Right forelimb (tissue), 1 donor: ENCODE data around the gene UBQLN1.
"Not testable (repeated sequence)": the region's sequence is repeated elsewhere in the genome, so short reads cannot be mapped to it uniquely, and the experiment has no call there.

Experiments used
- DNase-seq: peaks from one replicate; pipeline ENCODE4 v3.0.0-alpha.2; 2018

Gene UBQLN1

DNA sequence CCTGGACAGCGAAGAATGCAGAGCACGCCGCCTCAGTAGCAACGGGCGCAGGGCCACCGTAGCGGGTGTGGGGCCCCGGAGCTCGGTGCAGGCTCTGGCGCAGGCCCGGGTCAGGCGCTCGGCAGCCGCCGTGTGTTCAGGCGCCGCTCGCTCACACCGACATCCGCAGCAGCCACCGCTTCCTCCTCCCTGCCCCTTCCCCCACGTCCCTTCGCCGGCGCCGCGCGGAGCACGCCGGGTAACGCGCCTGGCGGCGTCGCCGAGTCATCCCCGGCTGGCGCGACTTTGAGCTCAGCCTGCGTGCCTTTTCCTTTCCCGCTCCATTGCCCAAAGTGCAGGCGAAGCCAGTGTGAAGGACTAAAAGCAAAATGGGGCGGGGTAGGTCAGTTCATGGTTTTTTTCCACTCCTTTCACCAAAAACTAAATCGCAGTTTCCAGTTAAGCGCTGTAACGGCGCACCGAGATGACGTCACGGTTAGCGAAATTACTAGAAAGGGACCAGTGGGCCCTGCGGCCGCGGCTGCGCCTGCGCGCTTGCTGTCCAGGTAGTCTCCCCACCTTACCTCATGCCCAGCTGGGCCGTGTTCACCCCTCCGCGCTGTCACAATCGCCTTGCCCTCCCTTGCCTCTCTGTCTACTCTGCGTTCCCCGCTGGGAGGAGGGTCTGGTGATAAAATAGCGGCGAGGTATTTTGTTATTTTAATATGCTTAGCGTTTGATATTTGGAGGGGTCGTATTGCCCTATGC, at the start of gene UBQLN1:
Gene UBQLN1, minus strand, starts transcription at position 191 of the 747 bp plus-strand sequence. CDS start 279 bp downstream, outside the sequence.
- DNase-seq: peak; percentile 94

DNA sequence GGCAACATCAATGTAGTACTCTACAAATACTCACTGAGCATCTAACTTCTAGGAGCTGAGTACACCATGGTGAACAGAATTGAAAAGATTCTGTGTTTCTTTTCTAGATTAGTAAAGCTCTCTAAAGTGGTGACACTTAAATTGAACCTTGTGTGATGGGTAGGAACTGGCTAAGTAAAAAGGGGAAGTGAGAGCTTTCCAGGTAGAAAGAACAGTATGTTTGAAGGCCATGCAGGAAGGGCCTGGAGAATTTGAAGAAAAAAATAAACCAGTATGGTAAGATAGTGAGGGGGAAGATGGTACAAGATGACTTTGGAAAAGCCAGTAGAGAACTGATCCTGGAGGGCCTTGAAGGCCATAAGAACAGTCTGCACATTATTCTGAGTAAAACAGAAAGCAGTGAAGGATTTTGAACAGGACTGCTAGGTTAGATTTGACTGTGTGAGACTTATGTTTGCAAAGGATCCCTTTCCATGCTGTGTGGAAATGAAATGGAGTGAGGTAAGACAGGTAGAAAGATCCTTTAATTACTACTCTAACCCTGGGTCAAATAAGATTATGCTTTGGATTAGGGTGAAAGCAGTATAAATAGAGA, 46.7 kb upstream of the UBQLN1 start:
- DNase-seq: no peak

DNA sequence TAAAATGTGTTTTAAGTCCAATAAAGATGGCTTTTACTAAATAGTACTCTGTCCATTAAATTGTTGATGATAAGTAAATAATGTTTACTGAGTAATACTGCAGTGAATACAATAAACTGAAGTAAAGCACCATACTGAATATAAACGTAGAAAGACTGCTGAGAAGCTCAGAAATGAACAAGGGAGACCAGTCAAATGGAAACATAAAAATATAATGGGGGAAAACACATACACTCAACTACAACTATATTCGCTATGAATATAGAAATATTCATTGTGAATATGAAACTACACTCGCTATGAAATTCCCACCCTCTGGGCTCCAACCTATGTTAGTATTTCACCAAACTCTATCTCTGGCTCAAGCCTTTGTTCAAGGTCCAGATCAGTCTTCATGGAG, 41.9 kb upstream of the UBQLN1 start:
- no peak for DNase-seq

DNA sequence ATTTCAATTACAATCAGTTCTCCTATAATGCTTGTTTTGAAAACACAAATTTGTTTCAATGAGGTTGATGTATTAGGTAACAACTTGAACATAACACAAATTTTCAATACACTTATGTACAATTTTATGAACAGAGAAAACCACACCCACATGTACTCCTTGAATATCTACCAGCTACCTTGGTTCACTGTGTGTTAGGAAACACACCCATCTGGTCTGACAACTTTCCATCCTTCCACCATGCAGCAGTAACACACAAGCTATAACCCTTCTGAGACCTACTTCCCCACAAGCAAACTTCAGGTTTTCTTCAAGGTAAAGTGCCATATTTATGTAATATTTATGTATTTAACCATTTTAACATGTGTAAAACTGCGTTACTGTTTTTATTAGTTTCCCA, 36.4 kb upstream of the UBQLN1 start:
- no peak for DNase-seq

DNA sequence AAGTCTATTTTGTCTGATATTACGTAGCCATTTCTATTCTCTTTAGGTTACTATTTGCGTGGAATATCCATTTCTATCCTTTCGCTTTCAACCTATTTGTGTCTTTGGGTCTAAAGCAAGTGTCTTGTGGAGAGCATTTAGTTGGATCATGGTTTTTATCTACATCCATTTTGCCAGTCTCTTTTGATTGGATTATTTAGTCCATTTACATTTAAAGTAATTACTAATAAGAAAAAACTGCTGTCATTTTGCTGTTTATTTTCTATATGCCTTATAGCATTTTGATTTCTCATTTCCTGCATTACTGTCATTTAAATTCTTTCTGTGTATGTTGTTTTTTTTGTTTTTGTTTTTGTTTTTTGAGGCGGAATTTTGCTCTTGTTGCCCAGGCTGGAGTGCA, 26.0 kb upstream of the UBQLN1 start:
- DNase-seq: no peak

DNA sequence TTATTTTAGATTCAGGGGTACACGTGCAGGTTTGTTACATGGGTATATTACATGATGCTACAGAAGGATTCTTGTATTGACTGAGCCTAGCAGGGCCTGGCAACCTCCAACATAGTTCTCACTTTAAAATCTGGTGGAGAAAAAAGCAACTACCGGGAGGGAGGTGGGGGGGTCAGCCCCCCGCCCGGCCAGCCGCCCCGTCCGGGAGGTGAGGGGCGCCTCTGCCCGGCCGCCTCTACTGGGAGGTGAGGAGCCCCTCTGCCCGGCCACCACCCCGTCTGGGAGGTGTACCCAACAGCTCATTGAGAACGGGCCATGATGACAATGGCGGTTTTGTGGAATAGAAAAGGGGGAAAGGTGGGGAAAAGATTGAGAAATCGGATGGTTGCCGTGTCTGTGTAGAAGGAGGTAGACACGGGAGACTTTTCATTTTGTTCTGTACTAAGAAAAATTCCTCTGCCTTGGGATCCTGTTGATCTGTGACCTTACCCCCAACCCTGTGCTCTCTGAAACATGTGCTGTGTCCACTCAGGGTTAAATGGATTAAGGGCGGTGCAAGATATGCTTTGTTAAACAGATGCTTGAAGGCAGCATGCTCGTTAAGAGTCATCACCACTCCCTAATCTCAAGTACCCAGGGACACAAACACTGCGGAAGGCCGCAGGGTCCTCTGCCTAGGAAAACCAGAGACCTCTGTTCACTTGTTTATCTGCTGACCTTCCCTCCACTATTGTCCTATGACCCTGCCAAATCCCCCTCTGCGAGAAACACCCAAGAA, 21.0 kb upstream of the UBQLN1 start:
- not testable (repeated sequence) for DNase-seq

DNA sequence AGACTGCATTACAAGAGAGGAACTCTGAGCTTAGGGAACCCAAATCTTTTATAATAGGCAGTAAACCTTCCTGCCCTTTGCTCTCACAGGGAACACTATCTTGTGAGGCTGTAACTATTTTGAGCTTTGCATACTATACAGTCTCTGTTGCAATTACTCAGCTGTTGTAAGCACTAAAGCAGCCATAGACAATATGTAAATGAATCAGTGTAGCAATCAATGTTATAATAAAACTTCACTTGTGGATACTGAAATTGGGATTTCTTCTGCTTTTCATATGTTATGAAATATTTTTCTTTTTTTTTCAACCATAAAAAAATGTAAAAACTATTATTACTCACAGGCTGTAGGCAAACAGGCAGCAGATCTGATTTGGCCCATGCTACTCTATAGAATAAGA, 16.7 kb upstream of the UBQLN1 start:
- DNase-seq: no peak

DNA sequence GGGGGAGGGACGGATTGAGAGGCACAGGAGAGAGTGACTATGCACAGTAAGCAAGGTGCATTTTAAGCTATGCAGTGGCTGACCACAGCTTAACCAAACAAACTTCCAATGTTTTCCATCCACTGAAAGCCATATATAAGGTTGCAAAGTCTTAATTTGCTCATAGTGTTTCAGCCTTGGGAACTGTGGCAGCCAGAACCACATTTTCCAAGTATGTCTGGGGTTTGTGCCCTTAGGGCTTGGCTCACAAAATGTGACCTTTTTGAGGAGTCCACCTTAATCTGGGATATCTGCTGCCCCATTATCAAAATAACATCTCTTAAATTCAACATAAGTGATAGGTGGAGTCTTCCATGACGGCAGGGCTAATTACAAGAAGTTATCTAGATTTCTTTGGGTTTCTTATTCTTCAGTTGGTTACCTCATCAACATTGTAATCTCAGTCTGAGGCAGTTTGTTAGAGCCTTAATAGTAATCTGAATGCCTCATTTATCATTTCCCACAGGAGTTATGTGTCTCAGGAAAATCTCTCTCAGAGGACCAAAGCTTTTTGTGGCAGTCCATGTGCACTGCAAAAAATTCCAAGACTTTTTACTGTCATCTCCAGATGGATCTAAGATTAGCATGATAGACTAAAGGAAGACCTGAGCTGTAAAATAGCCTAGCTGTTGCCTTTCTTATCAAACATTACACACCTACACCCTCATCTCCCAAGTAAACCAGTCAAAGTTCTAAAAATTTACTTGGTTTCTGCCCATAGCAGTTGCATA, 15.2 kb upstream of the UBQLN1 start:
- DNase-seq: no peak

DNA sequence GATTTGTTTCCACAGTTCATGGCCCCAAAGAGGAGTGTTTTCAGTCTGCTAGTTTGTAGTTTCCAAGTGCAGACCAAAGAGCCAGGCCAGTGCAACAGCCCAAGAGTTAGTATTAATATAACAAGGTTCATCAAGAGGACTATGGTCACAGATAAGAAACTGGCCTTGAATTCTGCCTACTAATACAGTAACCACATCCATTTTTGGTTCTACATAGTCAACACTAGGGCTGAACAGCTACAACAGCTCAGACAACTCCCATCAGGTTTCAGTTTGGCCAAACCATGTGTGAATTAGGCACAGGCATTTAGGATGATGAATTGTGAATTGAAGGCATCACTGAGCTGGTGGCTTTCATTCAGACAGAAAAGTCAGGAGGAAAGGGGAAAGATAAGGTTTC, 13.8 kb upstream of the UBQLN1 start:
- DNase-seq: no peak

DNA sequence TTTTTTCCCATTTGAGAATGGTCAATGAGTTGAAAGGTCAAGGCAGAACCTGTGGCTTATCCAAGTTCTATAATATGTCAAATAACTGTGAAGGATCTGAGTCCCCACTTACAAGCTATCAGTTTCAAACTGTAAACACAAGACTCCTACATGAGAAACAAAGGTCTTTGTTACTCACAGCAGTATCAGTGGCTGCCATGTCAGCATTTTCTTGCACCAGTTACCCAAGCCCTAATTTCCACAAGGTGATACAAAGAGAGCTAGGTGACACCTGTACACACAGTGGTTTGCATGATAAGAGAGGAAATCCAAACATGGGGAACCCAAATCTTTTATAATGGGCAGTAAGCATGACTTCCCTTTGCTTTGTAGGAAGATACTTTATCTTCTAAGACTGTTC, 8.0 kb upstream of the UBQLN1 start:
- no peak for DNase-seq

DNA sequence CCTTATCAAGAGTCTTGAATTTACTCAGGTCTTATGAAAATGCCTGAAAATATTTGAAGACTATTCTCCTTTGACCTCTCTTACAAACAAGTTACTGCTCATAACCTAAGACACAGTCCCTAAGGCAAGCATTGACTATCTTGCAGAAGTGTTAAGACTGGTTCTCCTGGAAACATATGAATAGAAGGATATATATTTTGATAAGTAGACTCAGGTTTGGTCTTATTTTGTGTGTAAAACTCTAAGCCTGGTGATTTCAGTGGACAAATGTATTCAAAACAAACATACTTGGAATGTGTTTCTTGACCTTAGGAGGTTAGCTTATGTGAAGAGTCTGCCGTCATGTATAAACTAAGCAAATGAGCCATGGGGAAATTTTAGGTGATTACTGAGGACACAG, 7.5 kb upstream of the UBQLN1 start:
- no peak for DNase-seq

DNA sequence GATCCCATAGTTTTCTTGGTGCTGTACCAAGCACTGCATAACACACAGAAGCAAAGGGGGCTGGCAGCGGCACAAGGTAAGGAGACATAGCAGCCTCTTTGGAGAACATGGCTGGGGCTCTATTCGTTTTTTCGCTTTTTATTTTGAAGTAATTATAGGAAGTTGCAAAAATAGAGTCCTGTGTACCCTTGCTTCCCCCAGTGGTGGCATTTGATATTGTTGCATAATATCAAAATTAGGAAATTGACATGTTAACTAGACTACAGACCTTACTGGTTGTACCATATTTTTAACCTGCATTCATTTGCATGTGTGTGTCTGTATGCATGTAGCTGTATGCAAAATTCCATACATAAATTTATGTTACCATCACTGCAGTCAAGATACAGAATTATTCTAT, 6.6 kb upstream of the UBQLN1 start:
- no peak for DNase-seq

DNA sequence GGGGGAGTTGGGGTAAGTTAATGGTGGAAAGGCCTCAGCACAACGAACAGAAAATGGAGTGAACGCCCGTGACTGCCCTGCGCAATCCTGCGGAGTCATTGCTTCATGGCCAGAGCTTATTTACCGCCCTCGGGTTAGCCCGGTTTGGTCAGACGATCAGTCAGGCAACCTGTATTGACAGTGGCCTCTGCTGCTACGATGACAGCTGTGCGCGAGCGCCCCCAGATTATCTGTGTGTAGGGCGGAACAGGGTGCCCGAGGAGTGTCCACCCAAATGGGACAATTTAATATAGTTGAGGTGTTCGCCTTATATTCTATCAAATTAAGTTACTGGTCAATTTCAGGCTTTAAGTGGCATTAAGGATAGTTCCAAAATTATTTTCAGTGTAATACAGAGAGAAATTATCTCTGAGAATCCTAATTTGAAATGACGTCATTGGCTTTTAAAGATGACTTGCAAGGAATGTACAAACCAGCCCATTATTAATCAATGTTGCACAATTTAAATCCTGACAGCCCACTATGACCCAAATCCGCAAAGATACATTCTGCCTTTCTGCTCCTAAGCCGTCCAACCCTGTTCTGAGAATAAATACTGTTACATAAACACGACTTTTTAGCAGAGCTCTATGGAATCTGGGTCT, 879 bp upstream of the UBQLN1 start:
- no peak for DNase-seq

DNA sequence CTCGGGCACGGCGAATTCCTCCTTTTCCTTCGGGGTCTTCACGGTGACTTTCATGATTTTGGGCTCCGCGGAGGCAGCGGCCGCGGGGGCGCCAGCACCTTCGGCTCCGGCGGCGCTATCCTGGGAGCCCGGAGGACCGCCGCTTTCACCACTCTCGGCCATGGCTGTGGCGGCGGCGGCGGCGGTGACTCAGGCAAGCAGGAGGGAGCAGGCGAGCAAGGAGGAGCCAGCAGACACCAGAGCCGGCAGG, 315 bp downstream of the UBQLN1 start:
- no peak for DNase-seq

DNA sequence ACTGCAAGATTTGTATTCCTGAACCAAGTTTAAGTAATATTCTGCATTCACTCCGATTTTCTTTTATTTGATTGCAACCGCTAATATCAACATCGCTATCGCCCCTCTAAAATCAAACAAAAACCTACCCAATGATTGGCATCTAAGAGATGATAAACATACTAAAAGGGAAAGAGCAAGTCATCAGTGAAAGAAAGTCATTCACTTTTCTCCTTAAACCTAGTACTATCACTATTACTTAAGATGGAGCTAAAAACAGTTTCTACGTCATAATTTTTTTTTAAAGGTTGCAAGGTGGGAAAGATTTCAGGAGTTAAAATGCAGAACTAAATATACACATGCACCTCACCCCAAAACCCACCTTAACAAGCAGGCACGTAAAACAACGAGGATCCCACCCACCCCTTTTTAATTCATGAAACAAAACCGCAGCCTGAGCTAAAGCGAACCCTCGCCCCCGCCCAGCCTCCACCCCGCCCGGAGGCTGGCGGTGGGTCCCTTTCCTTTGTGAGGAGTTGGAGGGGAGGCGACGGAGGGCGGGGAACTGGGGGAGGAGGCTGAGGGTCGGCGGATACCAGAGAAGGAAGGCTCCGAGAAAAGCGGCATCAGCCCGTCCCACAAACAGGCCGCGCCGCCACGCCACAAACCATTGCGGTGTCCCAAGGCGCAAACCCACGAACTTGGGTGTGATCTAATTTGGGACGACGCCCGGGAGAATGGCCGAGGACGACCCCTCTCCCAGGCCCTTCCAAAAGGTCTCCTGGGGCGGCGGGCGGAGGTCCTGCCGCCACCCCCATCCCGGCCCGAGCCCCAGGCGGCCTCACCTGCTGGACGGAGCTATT, 861 bp downstream of the UBQLN1 start:
- DNase-seq: peak; percentile 76

DNA sequence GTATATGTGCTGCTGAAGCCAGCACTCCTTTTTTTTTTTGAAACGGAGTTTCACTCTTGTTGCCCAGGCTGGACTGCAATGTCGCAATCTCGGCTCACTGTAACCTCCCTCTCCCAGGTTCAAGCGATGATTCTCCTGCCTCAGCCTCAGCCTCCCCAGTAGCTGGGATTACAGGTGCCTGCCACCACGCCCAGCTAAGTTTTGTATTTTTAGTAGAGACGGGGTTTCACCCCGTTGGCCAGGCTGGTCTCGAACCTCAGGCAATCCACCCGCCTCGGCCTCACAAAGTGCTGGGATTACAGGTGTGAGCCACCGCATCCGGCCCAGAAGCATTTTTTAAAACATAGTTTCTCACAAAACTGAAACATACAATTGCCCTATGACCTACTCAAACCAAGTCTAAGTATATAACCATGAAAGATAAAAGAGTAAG, 2.5 kb downstream of the UBQLN1 start:
- not testable (repeated sequence) for DNase-seq

DNA sequence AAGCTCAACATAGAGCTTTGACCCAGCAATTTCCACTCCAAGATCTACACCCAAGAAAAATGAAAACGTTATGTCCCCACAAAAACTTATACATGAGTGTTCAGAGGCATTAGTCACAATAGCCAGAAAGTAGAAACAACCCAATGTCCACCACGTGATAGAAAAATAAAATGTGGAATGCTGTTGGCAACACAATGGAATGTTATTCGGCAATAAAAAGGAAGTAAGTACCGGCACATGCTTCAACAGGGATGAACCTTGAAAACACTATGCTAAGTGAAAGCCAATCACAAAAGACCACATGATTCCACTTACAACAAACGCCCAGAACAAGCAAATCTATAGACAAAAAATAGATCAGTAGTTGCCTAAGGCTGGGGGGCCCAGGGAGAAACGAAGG, 6.0 kb downstream of the UBQLN1 start:
- no peak for DNase-seq

DNA sequence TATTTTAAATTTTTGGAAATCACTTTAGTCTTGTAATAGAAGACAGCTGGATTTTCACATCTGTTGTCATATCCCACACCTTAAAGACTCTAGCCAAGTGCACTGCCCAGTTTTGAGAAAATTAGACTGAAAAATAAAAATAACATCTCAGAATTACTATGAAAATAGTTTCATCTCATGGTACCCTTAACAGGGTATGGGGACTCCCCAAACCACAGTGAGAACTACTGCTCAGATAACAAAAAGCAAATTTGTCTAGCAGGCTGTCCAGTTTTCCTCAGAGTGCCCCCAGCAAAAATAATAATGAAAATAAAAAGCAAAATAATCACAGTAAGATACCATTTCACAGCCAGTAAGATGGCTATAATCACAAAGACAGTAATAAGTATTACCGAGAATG, 6.5 kb downstream of the UBQLN1 start:
- no peak for DNase-seq

DNA sequence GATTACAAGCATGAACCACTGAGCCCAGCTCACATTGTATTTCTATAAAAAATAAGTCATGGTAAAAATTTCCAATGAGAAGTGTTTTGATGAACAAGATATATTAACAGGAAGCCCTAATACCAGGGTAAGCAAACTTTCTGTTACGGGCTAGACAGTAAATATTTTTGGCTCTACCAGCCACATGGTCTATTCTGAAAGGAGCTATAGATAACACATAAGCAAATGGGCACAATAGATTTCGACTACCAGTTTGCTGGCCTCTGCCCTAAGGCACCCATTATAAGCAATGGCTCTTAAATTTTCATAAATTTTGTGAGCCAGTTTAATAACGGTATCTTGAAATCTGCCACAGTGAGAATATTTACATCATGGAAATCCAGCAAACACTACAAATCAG, 8.1 kb downstream of the UBQLN1 start:
- no peak for DNase-seq

DNA sequence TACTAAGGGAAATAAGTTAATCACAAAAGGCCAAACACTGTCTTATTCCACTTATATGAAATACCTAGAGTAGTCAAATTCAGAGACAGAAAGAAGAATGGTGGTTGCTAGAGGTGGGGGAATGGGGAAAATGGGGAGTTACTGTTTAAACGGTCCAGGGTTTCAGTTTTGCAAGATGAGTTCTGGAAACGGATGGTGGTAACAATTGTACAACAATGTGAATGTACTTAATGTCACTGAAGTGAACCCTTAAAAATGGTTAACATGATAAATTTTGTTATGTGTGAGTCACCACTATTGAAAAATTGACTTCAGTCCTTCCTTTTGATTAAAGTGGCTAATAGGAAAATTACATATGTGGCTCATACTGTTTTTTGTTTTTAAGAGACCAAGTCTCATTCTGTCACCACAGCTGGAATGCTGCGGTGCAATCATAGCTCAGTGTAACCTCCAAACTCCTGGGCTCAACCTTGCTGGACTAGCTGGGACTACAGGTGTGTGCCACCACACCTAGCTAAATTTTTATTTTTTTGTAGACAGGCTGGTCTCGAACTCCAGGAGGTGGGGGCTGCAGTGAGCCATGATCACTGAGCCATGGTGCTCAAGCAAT, 8.7 kb downstream of the UBQLN1 start:
- DNase-seq: no peak

DNA sequence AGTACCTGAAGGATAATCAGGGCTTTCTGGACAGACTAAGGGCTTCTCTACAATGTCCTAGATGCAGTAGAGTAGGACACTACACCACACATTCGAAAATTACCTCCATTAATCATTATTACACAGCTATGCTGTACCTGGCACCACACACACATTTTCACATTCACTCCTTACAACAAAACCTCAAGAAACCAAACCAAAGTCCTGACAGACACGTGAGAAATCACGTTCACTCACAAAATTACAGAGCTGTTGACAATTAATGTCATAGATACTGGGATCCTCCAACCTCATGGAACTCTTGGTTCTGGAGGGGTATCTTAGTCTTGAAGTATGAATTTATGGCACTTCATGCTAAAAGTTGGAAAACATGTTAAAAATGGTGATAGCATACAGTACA, 16.3 kb downstream of the UBQLN1 start:
- DNase-seq: no peak

DNA sequence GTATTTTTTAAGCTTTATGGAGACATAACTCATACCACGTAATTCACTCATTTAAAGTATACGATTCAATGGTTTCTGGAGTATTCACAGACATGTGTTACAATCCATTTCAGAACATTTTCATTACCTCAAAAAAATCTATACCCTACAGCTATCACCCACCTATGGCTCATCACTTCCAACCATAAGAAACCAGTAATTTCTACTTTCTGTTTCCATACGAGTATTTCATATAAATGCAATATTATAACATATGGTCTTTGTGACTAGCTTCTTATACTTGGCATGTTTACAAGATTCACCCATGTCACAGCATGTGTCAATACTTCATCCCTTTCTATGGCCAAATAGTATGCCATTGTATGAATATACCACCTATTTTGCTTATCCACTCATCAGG, 18.8 kb downstream of the UBQLN1 start:
- no peak for DNase-seq
